ENCODE results near the gene TSPAN9. TPM values are rescaled to one million over a fixed set of nuclear protein-coding genes. Genes with fewer than 3 reads are reported as not detected.
A peak's percentile ranks its signal among the peaks of the same experiment; 100 is the strongest.

TSPAN9 gene
- total and polyA plus RNA-seq, 4 experiments from 2014 or later, result 0.67 to 0.84 TPM; not detected in 2

DNA sequence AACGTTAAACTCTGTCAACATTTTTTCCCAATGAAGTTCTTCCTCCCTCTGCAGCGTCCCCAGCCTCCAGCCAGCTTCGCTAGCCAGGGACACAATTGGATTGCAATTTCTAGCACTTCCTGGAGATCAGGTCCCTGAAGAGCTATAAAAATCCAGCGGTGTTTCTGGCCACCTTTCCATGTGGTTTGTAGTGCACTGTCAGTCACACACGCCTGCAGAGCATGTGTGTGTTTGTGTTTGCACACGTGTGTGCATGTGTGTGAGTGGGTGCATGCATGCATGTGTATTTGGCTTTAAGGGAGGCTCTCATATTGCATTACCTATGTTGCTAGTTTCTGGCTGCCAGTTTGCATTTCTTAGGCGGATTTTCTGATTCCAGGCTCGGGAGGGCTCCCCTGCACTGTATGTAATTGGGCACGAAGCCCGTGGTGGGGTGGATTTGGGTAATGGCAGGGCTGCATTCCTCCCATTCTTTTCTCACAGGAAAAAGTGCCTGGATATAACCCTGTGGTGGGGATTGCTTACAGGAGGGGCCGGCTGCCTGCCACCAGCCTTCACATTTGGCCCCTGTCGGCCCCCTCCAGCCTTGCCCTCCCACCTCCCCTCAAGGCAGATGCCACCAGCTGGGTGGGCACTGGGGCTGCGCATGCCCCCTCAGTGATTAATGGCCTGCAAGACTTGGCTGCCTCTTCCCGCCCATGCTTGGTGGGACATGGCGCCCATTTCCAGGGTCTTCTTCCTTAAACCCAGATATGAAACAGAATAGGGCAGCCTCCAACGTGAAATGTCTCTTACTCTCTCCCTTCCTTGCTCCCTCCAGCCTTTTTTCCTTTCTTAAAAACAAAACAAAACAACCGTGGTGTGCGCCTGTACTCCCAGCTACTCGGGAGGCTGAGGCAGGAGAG, 74.0 kb downstream of the TSPAN9 start:
- Histone ChIP-seq H3K36me3 (ENCODE audit: insufficient read depth, low read length) (no peaks in the 10 kb centered on the region), H3K9me3 (ENCODE audit: control insufficient read depth in 1 of 2, low read length in 2 of 2) (no peaks in the 10 kb centered on the region), H3K27ac (ENCODE audit: low read depth, low read length) (no peak overlapping the region), H3K4me3 (ENCODE audit: low read length in 2 of 2) (no peak overlapping the region), H3K4me1 (ENCODE audit: insufficient read depth, low read length) (no peaks in the 10 kb centered on the region), H3K27me3 (ENCODE audit: insufficient read depth, low read length) (no peaks in the 10 kb centered on the region)
- intact Hi-C loops (cut with micrococcal nuclease), result no loop called here
- Mint-ChIP-seq H3K36me3 (no peaks in the 10 kb centered on the region), H3K27ac (no peak overlapping the region), H3K4me3 (no peak overlapping the region), H3K27me3 (peaks cover 6 to 18% of the 10 kb centered on the region in 2 donors), H3K4me1 (no peaks in the 10 kb centered on the region), H3K9me3 (no peaks in the 10 kb centered on the region)
- ChIA-PET POLR2A (ENCODE audit: partially characterized antibody) (no interaction called here), CTCF (ENCODE audit: partially characterized antibody) (interaction anchor here (2.0 kb wide), 1 partner anchor 14 kb away, joined by 7 read pairs; no protein-coding TSS in a partner anchor)
- no peak for DNase-seq

GRCh38 chr12:3152011-3152511, 74.9 kb downstream of the TSPAN9 start:
- ChIA-PET CTCF (ENCODE audit: partially characterized antibody) (no interaction called here), POLR2A (ENCODE audit: partially characterized antibody) (no interaction called here)
- intact Hi-C loops (cut with micrococcal nuclease), result no loop called here
- Mint-ChIP-seq H3K27ac (no peak overlapping the region), H3K9me3 (no peaks in the 10 kb centered on the region), H3K4me1 (no peaks in the 10 kb centered on the region), H3K4me3 (no peak overlapping the region), H3K27me3 (peaks cover 4 to 14% of the 10 kb centered on the region in 2 donors), H3K36me3 (no peaks in the 10 kb centered on the region)
- Histone ChIP-seq H3K4me3 (ENCODE audit: low read length in 2 of 2) (no peak overlapping the region), H3K27ac (ENCODE audit: low read depth, low read length) (no peak overlapping the region), H3K27me3 (ENCODE audit: insufficient read depth, low read length) (no peaks in the 10 kb centered on the region), H3K36me3 (ENCODE audit: insufficient read depth, low read length) (no peaks in the 10 kb centered on the region), H3K4me1 (ENCODE audit: insufficient read depth, low read length) (no peaks in the 10 kb centered on the region), H3K9me3 (ENCODE audit: control insufficient read depth in 1 of 2, low read length in 2 of 2) (no peaks in the 10 kb centered on the region)
- DNase-seq, result no peak

GRCh38 chr12:3152892-3153291, 75.7 kb downstream of the TSPAN9 start:
- POLR2A ChIA-PET (ENCODE audit: partially characterized antibody), result no interaction called here
- Histone ChIP-seq H3K36me3 (ENCODE audit: insufficient read depth, low read length) (no peaks in the 10 kb centered on the region), H3K4me3 (ENCODE audit: low read length in 2 of 2) (no peak overlapping the region), H3K9me3 (ENCODE audit: control insufficient read depth in 1 of 2, low read length in 2 of 2) (no peaks in the 10 kb centered on the region), H3K27me3 (ENCODE audit: insufficient read depth, low read length) (no peaks in the 10 kb centered on the region), H3K27ac (ENCODE audit: low read depth, low read length) (no peak overlapping the region), H3K4me1 (ENCODE audit: insufficient read depth, low read length) (no peaks in the 10 kb centered on the region)
- H3K36me3 Mint-ChIP-seq, result no peaks in the 10 kb centered on the region
- peaks cover 2 to 12% of the 10 kb centered on the region in 2 donors for H3K27me3 Mint-ChIP-seq
- H3K4me3 Mint-ChIP-seq, result no peak overlapping the region
- CTCF ChIA-PET (ENCODE audit: partially characterized antibody), result interaction anchor here (1.2 kb wide), 1 partner anchor 16 kb away, joined by 4 read pairs; no protein-coding TSS in a partner anchor
- intact Hi-C loops (cut with micrococcal nuclease), result no loop called here
- H3K4me1 Mint-ChIP-seq, result no peaks in the 10 kb centered on the region
- H3K27ac Mint-ChIP-seq, result peak overlapping the region in 1 of 7 donors; percentile 46
- no peaks in the 10 kb centered on the region for H3K9me3 Mint-ChIP-seq
- DNase-seq, result no peak

GRCh38 chr12:3154006-3154405, 76.8 kb downstream of the TSPAN9 start:
- H3K27ac ChIP-seq (ENCODE audit: low read depth, low read length), result no peak overlapping the region
- no peak for DNase-seq
- no peaks in the 10 kb centered on the region for H3K36me3 Mint-ChIP-seq
- H3K27ac Mint-ChIP-seq, result peak overlapping the region in 1 of 7 donors; percentile 25
- no peaks in the 10 kb centered on the region for H3K4me1 Mint-ChIP-seq
- CTCF ChIA-PET (ENCODE audit: partially characterized antibody), result interaction anchor here (1.2 to 1.7 kb wide), 2 partner anchors 17 to 19 kb away, joined by 4 to 5 read pairs; no protein-coding TSS in a partner anchor
- no peaks in the 10 kb centered on the region for H3K36me3 ChIP-seq (ENCODE audit: insufficient read depth, low read length)
- H3K27me3 ChIP-seq (ENCODE audit: insufficient read depth, low read length), result no peaks in the 10 kb centered on the region
- no peaks in the 10 kb centered on the region for H3K9me3 Mint-ChIP-seq
- POLR2A ChIA-PET (ENCODE audit: partially characterized antibody), result no interaction called here
- intact Hi-C loops (cut with micrococcal nuclease), result no loop called here
- peaks cover 0 to 8% of the 10 kb centered on the region in 2 donors for H3K27me3 Mint-ChIP-seq
- no peaks in the 10 kb centered on the region for H3K4me1 ChIP-seq (ENCODE audit: insufficient read depth, low read length)
- no peak overlapping the region for H3K4me3 ChIP-seq (ENCODE audit: low read length in 2 of 2)
- no peak overlapping the region for H3K4me3 Mint-ChIP-seq
- no peaks in the 10 kb centered on the region for H3K9me3 ChIP-seq (ENCODE audit: control insufficient read depth in 1 of 2, low read length in 2 of 2)

- Histone ChIP-seq H3K4me3 (ENCODE audit: low read length in 2 of 2) (no peak overlapping the region), H3K27ac (ENCODE audit: low read depth, low read length) (no peak overlapping the region), H3K9me3 (ENCODE audit: control insufficient read depth in 1 of 2, low read length in 2 of 2) (no peaks in the 10 kb centered on the region), H3K4me1 (ENCODE audit: insufficient read depth, low read length) (no peaks in the 10 kb centered on the region), H3K36me3 (ENCODE audit: insufficient read depth, low read length) (no peaks in the 10 kb centered on the region), H3K27me3 (ENCODE audit: insufficient read depth, low read length) (no peaks in the 10 kb centered on the region)
- Mint-ChIP-seq H3K27ac (peak overlapping the region in 1 of 7 donors; percentile 18), H3K4me3 (no peak overlapping the region), H3K4me1 (no peaks in the 10 kb centered on the region), H3K9me3 (peaks cover 0 to 3% (median 0%) of the 10 kb centered on the region in 8 donors), H3K27me3 (peaks cover 0 to 3% of the 10 kb centered on the region in 2 donors), H3K36me3 (no peaks in the 10 kb centered on the region)
- intact Hi-C loops (cut with micrococcal nuclease), result no loop called here
- ChIA-PET POLR2A (ENCODE audit: partially characterized antibody) (no interaction called here), CTCF (ENCODE audit: partially characterized antibody) (interaction anchor here (1.7 kb wide), 1 partner anchor 21 kb away, joined by 5 read pairs; no protein-coding TSS in a partner anchor)
- DNase-seq, result no peak
Observed at GRCh38 chr12:3155702-3156370, 78.7 kb downstream of the TSPAN9 start.

DNA sequence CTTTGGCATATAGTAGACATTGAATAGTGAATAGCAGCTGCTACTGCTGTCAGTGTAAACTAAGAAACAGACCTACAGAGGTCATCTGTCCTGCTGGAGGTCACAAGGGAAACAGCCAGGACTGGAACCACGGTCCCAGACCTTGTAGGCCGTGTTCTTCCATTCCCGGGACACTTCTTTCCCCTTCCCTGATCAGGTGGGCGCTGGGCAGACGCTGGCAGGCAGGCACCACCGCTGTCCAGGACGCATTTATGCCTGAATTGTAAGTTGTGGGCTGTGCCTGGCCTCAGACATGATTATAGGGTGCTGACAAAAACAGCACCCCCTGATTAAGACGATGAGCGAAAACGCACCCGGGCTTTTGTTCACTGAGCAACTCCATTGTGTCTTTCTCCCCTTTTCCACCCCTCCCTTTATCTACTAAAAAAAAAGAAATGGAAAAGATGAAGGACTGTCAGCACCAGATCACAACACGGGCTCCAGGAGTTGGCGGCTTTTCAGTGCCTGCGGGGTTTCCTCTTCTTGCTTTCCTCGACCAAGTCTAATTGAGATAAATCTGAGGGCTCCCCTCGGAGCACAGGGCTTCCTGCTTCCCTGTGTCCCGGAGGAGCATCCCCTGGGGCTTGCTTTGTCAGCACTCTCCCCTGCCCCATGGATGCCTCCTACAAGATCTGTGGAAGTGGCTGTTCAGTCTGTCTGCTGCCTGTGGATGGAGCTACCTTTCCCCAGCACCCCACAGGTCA, 80.6 kb downstream of the TSPAN9 start:
- Histone ChIP-seq H3K9me3 (ENCODE audit: control insufficient read depth in 1 of 2, low read length in 2 of 2) (no peaks in the 10 kb centered on the region), H3K27me3 (ENCODE audit: insufficient read depth, low read length) (no peaks in the 10 kb centered on the region), H3K4me3 (ENCODE audit: low read length in 2 of 2) (no peak overlapping the region), H3K27ac (ENCODE audit: low read depth, low read length) (no peak overlapping the region), H3K36me3 (ENCODE audit: insufficient read depth, low read length) (no peaks in the 10 kb centered on the region), H3K4me1 (ENCODE audit: insufficient read depth, low read length) (no peaks in the 10 kb centered on the region)
- intact Hi-C loops (cut with micrococcal nuclease), result no loop called here
- no peak for DNase-seq
- Mint-ChIP-seq H3K4me1 (no peaks in the 10 kb centered on the region), H3K27me3 (peaks cover 0 to 3% of the 10 kb centered on the region in 2 donors), H3K36me3 (no peaks in the 10 kb centered on the region), H3K27ac (no peak overlapping the region), H3K4me3 (no peak overlapping the region), H3K9me3 (peaks cover 0 to 6% (median under 1%) of the 10 kb centered on the region in 8 donors)
- POLR2A ChIA-PET (ENCODE audit: partially characterized antibody), result no interaction called here
- CTCF ChIA-PET (ENCODE audit: partially characterized antibody), result interaction anchor here (1.7 kb wide), 1 partner anchor 9 kb away, joined by 3 read pairs; no protein-coding TSS in a partner anchor
